Neural cell (in vitro differentiated cells): ENCODE data around the gene FKBP10.

Source experiments
- CTCF ChIP-seq: fragments of 450-650 bp; IDR thresholded peaks from 2 replicates; pipeline ENCODE4 v1.5.1; 2014; ENCODE audit warnings: antibody characterized with exemption, mild to moderate bottlenecking, moderate library complexity; ENCODE audit not compliant: poor library complexity, severe bottlenecking
- POLR2AphosphoS5 ChIP-seq: IDR thresholded peaks from 2 replicates; pipeline ENCODE4 v1.6.1; 2012
- RAD21 ChIP-seq: fragments of 450-650 bp; conservative IDR thresholded peaks from 2 replicates; pipeline ENCODE4 v1.6.1; 2014; ENCODE audit warnings: antibody characterized with exemption, mild to moderate bottlenecking, moderate library complexity

GRCh38 chr17:41814195-41814594, 1.4 kb downstream of the FKBP10 start:
- TF ChIP-seq RAD21 (no peak), CTCF (no peak), POLR2AphosphoS5 (no peak)
